Measurements from ENCODE around the gene C16orf54. TPM values are rescaled to one million over a fixed set of nuclear protein-coding genes. Genes with fewer than 3 reads are reported as not detected.

Gene C16orf54
- total RNA-seq, 1 experiment from 2014 or later: not detected

DNA sequence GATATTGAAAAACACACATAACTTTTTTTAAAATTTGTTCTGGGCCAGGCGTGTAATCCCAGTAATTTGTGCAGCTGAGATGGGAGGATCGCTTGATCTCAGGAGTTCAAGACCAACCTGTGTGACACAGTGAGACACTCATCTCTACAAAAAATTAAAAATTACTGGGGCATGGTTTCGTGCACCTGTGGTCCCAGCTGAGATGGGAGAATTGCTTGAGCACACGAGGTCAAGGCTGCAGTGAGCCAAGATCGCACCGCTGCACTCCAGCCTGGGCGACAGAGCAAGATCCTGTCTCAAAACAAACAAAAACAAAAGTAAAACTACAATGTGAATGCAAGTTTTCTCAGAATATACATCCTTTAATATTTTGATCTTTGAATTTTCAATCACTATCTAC is 15.1 kb downstream of the C16orf54 start:
- Histone ChIP-seq H3K18ac (ENCODE audit: insufficient read length, low read depth, low read length) (no peak overlapping the region), H3K4me1 (ENCODE audit: insufficient read depth, low read length) (no peaks in the 10 kb centered on the region), H3K23me2 (ENCODE audit: insufficient read length, low read depth, low read length, poor library complexity, severe bottlenecking) (no peaks in the 10 kb centered on the region), H4K8ac (replicated peaks; ENCODE audit: insufficient read length, low read depth, low read length) (no peak overlapping the region), H2BK15ac (ENCODE audit: low read depth, low read length) (no peak overlapping the region), H3K79me1 (ENCODE audit: insufficient read depth, low read depth, low read length, poor library complexity, severe bottlenecking) (peaks cover 8% of the 10 kb centered on the region), H3K9ac (ENCODE audit: extremely low read depth, insufficient read length, low read length) (no peak overlapping the region), H3K27ac (ENCODE audit: insufficient read length, low read depth, low read length) (no peak overlapping the region), H2AK5ac (ENCODE audit: insufficient read length, low read length) (no peak overlapping the region), H3K56ac (ENCODE audit: insufficient read length, low read depth, low read length) (no peak overlapping the region), H3K4ac (ENCODE audit: low read depth, low read length) (no peak overlapping the region), H2BK20ac (ENCODE audit: low read depth, low read length, poor library complexity, severe bottlenecking) (no peak overlapping the region), H2BK5ac (ENCODE audit: insufficient read length, low read length) (no peak overlapping the region), H3K9me3 (ENCODE audit: control insufficient read depth, low read depth, low read length) (no peaks in the 10 kb centered on the region), H4K5ac (ENCODE audit: insufficient read length, low read depth, low read length) (no peak overlapping the region), H4K20me1 (ENCODE audit: control insufficient read depth, insufficient read depth, insufficient read length) (peaks cover 3% of the 10 kb centered on the region), H2BK120ac (ENCODE audit: low read depth, low read length, poor library complexity, severe bottlenecking) (no peak overlapping the region), H3K23ac (ENCODE audit: insufficient read length, low read depth, low read length) (no peak overlapping the region), H2BK12ac (ENCODE audit: insufficient read length, low read depth, low read length) (no peak overlapping the region), H3K14ac (ENCODE audit: insufficient read depth, low read length) (no peak overlapping the region), H3K4me2 (ENCODE audit: insufficient read depth, insufficient read length, low read length) (no peak overlapping the region), H3T11ph (ENCODE audit: low read length) (no peak overlapping the region), H2AFZ (ENCODE audit: low read length) (no peak overlapping the region), H3K27me3 (ENCODE audit: insufficient read depth, low read length) (no peaks in the 10 kb centered on the region), H3K79me2 (ENCODE audit: insufficient read depth, low read length) (no peaks in the 10 kb centered on the region; the same call in 1 of the 2 replicates), H4K91ac (ENCODE audit: insufficient read length, low read depth, low read length) (no peak overlapping the region)
- Mint-ChIP-seq H3K36me3 (ENCODE audit: insufficient read depth in 1 of 3, low read depth in 3 of 3) (peaks cover 60 to 84% (median 79%) of the 10 kb centered on the region in 3 experiments), H3K4me1 (peaks cover 5 to 11% of the 10 kb centered on the region in 2 experiments), H3K4me3 (no peak overlapping the region), H3K27me3 (ENCODE audit: low read depth) (no peaks in the 10 kb centered on the region), H3K9me3 (no peaks in the 10 kb centered on the region), H3K27ac (no peak overlapping the region)
- DNase-seq: no peak
- TF ChIP-seq, protein P1, sequence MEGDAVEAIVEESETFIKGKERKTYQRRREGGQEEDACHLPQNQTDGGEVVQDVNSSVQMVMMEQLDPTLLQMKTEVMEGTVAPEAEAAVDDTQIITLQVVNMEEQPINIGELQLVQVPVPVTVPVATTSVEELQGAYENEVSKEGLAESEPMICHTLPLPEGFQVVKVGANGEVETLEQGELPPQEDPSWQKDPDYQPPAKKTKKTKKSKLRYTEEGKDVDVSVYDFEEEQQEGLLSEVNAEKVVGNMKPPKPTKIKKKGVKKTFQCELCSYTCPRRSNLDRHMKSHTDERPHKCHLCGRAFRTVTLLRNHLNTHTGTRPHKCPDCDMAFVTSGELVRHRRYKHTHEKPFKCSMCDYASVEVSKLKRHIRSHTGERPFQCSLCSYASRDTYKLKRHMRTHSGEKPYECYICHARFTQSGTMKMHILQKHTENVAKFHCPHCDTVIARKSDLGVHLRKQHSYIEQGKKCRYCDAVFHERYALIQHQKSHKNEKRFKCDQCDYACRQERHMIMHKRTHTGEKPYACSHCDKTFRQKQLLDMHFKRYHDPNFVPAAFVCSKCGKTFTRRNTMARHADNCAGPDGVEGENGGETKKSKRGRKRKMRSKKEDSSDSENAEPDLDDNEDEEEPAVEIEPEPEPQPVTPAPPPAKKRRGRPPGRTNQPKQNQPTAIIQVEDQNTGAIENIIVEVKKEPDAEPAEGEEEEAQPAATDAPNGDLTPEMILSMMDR (conservative IDR thresholded peaks at IDR 0.05): no peak
- no CpG with 5 or more reads among the region's 7 CpGs for WGBS (ENCODE audit: extremely low coverage, insufficient read length, low lambda C conversion rate)

Data from H9 (cell line).